ENCODE results near the gene PSMC3. TPM values are rescaled to one million over a fixed set of nuclear protein-coding genes. Genes with fewer than 3 reads are reported as not detected.
"Not testable (repeated sequence)": the region's sequence is repeated elsewhere in the genome, so short reads cannot be mapped to it uniquely, and the experiment has no call there.

Gene PSMC3
- total RNA-seq, 1 donor from 2014 or later, result 108 TPM

DNA sequence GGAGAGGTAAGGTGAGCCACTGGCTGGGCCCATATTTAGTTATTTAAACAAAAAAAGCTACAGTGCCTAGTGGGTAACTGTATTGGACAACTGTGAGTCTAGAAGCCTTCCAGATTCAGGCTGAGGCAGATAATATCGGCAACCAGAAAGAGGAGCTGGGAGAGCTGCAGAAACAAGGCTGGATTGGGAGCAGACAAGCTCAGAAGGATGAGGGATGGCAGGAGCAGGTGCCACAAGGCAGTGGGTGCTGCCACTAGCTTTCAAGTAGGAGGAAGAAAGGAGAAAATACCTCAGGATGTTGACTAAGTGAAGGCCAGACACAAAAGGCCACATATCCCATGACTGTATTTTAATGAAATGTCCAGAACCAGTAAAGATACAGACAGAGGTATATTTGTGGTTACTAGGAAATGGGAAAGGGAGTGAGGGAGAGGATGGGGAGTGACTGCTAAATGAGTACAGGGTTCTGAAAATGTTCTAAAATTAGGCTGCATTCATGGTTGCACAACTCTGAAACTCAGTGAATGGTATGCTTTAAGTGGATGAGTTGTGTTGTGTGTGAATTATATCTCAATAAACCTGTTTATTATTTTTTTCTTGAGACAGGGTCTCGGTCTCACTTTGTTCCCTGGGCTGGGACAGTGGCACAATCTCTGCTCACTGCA, 34.5 kb upstream of the PSMC3 start:
- peaks cover 4% of the 10 kb centered on the region for H3K36me3 Mint-ChIP-seq (ENCODE audit: low read depth)
- H3K4me1 Mint-ChIP-seq (ENCODE audit: low read depth), result peaks cover 10% of the 10 kb centered on the region
- TF ChIP-seq, protein P1, sequence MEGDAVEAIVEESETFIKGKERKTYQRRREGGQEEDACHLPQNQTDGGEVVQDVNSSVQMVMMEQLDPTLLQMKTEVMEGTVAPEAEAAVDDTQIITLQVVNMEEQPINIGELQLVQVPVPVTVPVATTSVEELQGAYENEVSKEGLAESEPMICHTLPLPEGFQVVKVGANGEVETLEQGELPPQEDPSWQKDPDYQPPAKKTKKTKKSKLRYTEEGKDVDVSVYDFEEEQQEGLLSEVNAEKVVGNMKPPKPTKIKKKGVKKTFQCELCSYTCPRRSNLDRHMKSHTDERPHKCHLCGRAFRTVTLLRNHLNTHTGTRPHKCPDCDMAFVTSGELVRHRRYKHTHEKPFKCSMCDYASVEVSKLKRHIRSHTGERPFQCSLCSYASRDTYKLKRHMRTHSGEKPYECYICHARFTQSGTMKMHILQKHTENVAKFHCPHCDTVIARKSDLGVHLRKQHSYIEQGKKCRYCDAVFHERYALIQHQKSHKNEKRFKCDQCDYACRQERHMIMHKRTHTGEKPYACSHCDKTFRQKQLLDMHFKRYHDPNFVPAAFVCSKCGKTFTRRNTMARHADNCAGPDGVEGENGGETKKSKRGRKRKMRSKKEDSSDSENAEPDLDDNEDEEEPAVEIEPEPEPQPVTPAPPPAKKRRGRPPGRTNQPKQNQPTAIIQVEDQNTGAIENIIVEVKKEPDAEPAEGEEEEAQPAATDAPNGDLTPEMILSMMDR (IDR thresholded peaks at IDR 0.05), result no peak
- DNase-seq (ENCODE audit: low spot score), result no peak
- no peak overlapping the region for H3K27ac Mint-ChIP-seq (ENCODE audit: unreplicated experiment)
- H3K27me3 Mint-ChIP-seq (ENCODE audit: low read depth), result no peaks in the 10 kb centered on the region
- no peaks in the 10 kb centered on the region for H3K9me3 Mint-ChIP-seq (ENCODE audit: low read depth)
- no peak overlapping the region for H3K4me3 Mint-ChIP-seq (ENCODE audit: unreplicated experiment)

DNA sequence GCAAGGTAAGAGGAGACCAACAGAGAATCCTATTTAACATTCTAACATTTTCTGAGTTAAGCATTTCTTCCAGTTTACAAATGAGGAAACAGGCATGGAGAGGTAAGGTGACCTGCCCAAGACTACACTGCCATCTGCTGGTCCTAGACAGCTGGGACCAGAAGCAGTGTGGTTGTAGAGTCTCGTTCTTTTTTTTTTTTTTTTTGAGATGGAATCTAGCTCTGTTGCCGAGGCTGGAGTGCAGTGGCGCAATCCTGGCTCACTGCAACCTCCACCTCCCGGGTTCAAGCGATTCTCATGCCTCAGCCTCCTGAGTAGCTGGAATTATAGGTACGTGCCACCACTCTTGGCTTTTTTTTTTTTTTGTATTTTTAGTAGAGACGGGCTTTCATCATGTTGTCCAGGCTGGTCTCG, 28.0 kb upstream of the PSMC3 start:
- not testable (repeated sequence) for H3K36me3 Mint-ChIP-seq (ENCODE audit: low read depth); H3K9me3 Mint-ChIP-seq (ENCODE audit: low read depth); H3K4me1 Mint-ChIP-seq (ENCODE audit: low read depth); H3K27me3 Mint-ChIP-seq (ENCODE audit: low read depth); H3K4me3 Mint-ChIP-seq (ENCODE audit: unreplicated experiment)
- H3K27ac Mint-ChIP-seq (ENCODE audit: unreplicated experiment), result peak overlapping the region; percentile 45
- DNase-seq (ENCODE audit: low spot score), result peak; percentile 13
- TF ChIP-seq, protein P1 (IDR thresholded peaks at IDR 0.05), result peak; percentile 84

DNA sequence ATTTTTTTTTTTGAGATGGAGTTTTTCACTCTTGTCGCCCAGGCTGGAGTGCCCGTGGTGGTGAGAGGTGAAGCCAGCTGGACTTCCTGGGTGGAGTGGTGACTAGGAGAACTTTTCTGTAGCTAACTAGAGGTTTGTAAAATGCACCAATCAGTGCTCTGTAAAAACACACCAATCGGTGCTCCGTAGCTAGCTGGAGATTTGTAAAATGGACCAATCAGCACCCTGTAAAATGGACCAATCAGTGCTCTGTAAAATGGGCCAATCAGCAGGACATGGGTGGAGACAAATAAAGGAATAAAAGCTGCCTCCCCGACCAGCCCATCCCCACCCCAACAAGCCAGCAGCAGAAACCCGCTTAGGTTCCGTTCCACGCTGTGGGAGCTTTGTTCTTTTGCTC, 27.1 kb upstream of the PSMC3 start:
- H3K36me3 Mint-ChIP-seq (ENCODE audit: low read depth), result no peaks in the 10 kb centered on the region
- DNase-seq (ENCODE audit: low spot score), result no peak
- H3K9me3 Mint-ChIP-seq (ENCODE audit: low read depth), result no peaks in the 10 kb centered on the region
- H3K27me3 Mint-ChIP-seq (ENCODE audit: low read depth), result no peaks in the 10 kb centered on the region
- TF ChIP-seq, protein P1 (IDR thresholded peaks at IDR 0.05), result no peak
- no peak overlapping the region for H3K27ac Mint-ChIP-seq (ENCODE audit: unreplicated experiment)
- no peak overlapping the region for H3K4me3 Mint-ChIP-seq (ENCODE audit: unreplicated experiment)
- H3K4me1 Mint-ChIP-seq (ENCODE audit: low read depth), result peaks cover 5% of the 10 kb centered on the region

DNA sequence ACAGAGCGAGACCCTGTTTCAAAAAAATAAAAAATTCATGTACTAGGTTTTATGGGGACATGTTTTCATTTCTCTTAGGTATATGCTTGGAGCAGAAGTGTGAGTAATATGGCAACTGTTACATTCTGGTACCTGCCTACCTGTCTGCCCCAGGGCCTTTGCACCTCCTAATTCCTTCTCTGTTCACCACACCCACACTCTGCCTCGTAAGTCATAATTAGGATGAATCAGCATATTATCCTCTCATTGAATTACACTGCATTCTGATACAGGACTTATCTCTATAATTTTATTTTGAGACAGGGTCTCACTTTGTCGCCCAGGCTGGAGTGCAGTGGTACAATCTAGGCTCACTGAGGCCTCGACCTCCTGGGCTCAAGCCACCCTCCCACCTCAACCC, 25.8 kb upstream of the PSMC3 start:
- DNase-seq (ENCODE audit: low spot score), result no peak
- no peaks in the 10 kb centered on the region for H3K36me3 Mint-ChIP-seq (ENCODE audit: low read depth)
- peaks cover 5% of the 10 kb centered on the region for H3K4me1 Mint-ChIP-seq (ENCODE audit: low read depth)
- TF ChIP-seq, protein P1 (IDR thresholded peaks at IDR 0.05), result no peak
- no peaks in the 10 kb centered on the region for H3K27me3 Mint-ChIP-seq (ENCODE audit: low read depth)
- H3K4me3 Mint-ChIP-seq (ENCODE audit: unreplicated experiment), result no peak overlapping the region
- no peak overlapping the region for H3K27ac Mint-ChIP-seq (ENCODE audit: unreplicated experiment)
- no peaks in the 10 kb centered on the region for H3K9me3 Mint-ChIP-seq (ENCODE audit: low read depth)

DNA sequence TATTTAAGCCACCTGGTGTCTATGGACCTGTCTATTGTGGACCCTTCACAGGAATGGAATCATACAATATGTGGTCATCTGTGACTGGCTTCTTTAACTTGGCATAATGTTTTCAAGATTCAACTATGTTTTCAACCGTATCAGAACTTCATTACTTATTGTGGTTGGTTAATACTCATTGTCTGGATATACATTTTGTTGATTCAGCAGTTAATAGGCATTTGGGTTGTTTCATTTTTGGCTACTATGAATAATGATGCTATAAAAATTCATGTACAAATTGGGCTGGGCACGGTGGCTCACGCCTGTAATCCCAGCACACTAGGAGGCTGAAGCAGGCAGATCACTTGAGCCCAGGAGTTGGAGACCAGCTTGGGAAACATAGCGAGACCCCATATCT, 25.2 kb upstream of the PSMC3 start:
- Mint-ChIP-seq H3K4me3 (ENCODE audit: unreplicated experiment) (no peak overlapping the region), H3K36me3 (ENCODE audit: low read depth) (no peaks in the 10 kb centered on the region), H3K27me3 (ENCODE audit: low read depth) (no peaks in the 10 kb centered on the region), H3K9me3 (ENCODE audit: low read depth) (no peaks in the 10 kb centered on the region), H3K27ac (ENCODE audit: unreplicated experiment) (no peak overlapping the region), H3K4me1 (ENCODE audit: low read depth) (peaks cover 5% of the 10 kb centered on the region)
- DNase-seq (ENCODE audit: low spot score), result no peak
- TF ChIP-seq, protein P1 (IDR thresholded peaks at IDR 0.05), result no peak
